Measurements from ENCODE around the gene GPR135.

The GPR135 gene

GRCh38 chr14:59424341-59425071 is 40.7 kb downstream of the GPR135 start:
- DNase-seq (ENCODE audit: low read depth in 2 of 2) = no peak

- no peak for DNase-seq (ENCODE audit: low read depth in 2 of 2)
Observed at GRCh38 chr14:59422069-59422881, 42.9 kb downstream of the GPR135 start.

- DNase-seq (ENCODE audit: low read depth in 2 of 2) = no peak
Observed at GRCh38 chr14:59419303-59419702, 45.9 kb downstream of the GPR135 start.

GRCh38 chr14:59417311-59417710 is 47.9 kb downstream of the GPR135 start:
- no peak for DNase-seq (ENCODE audit: low read depth in 2 of 2)

- no peak for DNase-seq (ENCODE audit: low read depth in 2 of 2)
Observed at GRCh38 chr14:59415836-59416602, 49.2 kb downstream of the GPR135 start.

All from stimulated activated CD8-positive, alpha-beta memory T cell treated with anti-CD3 and anti-CD28 coated beads, Interleukin-2, amount 100 ng/mL, for 48 hours (primary cell).